Tibial nerve (tissue), 4 donors: ENCODE results near the gene PRRT1B. TPM values are rescaled to one million over a fixed set of nuclear protein-coding genes. Genes with fewer than 3 reads are reported as not detected.

ENCODE experiments used
- DNase-seq, 2 donors: peaks; one replicate each; pipeline ENCODE4 v3.0.0-alpha.2; 2019; ENCODE audit warnings: low spot score in 2 of 2
- H3K27ac ChIP-seq, 4 donors: fragments of 200-600 bp; sonication (generic) in 3 of 4; one replicate each; pipeline ENCODE4 v1.5.1; 2017 to 2019; ENCODE audit warnings: mild to moderate bottlenecking in 1 of 4
- H3K27me3 ChIP-seq, 2 donors: fragments of 200-600 bp; sonication (generic) in 1 of 2; one replicate each; pipeline versions ENCODE4 v1.5.1 to v1.6.0; 2017 to 2019
- H3K36me3 ChIP-seq, 3 donors: fragments of 200-600 bp; sonication (generic); one replicate each; pipeline ENCODE4 v1.5.1; 2018 to 2019
- H3K4me1 ChIP-seq, 4 donors: fragments of 200-600 bp; sonication (generic) in 3 of 4; one replicate each; pipeline ENCODE4 v1.5.1; 2017 to 2019
- H3K4me3 ChIP-seq, 4 donors: fragments of 200-600 bp; sonication (generic) in 3 of 4; one replicate each; pipeline ENCODE4 v1.5.1; 2017 to 2019; ENCODE audit warnings: mild to moderate bottlenecking in 1 of 4, moderate library complexity in 1 of 4
- H3K9me3 ChIP-seq, 4 donors: fragments of 200-600 bp; sonication (generic) in 3 of 4; one replicate each; pipeline ENCODE4 v1.5.1; 2017 to 2019
- CTCF ChIP-seq, 5 experiments: fragments of 200-600 bp in 3 of 5; fragments of 450-650 bp in 2 of 5; sonication (generic) in 3 of 5; IDR thresholded peaks; one replicate each; pipeline ENCODE4 v1.5.1; 2016 to 2019; ENCODE audit warnings: antibody characterized with exemption in 5 of 5, mild to moderate bottlenecking in 3 of 5, moderate library complexity in 2 of 5
- EP300 ChIP-seq, 2 donors: sonication (generic); formaldehyde crosslinking; IDR thresholded peaks; one replicate each; pipeline ENCODE4 v1.6.1; 2017; ENCODE audit warnings: antibody characterized with exemption in 2 of 2, mild to moderate bottlenecking in 1 of 2
- POLR2A ChIP-seq, 2 donors: fragments of 450-650 bp; IDR thresholded peaks; one replicate each; pipeline ENCODE4 v1.6.1; 2017; ENCODE audit warnings: antibody characterized with exemption in 2 of 2, mild to moderate bottlenecking in 2 of 2, moderate library complexity in 2 of 2
- WGBS, 2 donors: methylation state at CpG; one replicate each; pipeline ENCODE4 v1.1.5; 2018; 5-methylcytosine and 5-hydroxymethylcytosine counted together
- total RNA-seq, 4 donors: library from RNA; depleted of rRNA; stranded (reverse); fragments of >200 nt; gene quantifications; one replicate each; pipeline ENCODE4 v1.1.0, GENCODE V29; 2016

PRRT1B gene
- total RNA-seq, 4 donors from 2014 or later, result not detected

DNA sequence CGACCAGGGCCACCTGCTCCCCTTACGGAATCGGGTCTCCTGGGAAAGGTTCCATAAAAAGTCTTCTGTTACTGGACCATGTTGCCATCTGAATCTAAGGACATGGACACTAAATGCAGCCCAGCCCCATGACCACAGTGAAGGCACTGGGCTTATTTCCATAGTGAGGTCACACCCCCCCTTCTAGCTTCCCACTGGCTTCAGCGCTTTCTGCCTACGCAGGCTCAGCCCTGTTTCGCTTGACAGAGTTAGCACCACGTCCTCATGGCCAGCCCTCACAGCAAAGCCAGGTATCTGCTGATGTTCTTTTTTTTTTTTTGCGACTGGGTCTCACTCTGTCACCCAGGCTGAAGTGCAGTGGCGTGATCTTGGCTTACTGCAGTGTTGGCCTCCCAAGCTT lies 28.4 kb upstream of the PRRT1B start:
- Histone ChIP-seq H3K27ac (no peak overlapping the region), H3K27me3 (no peaks in the 10 kb centered on the region), H3K4me3 (no peak overlapping the region), H3K36me3 (peaks cover 6 to 100% (median 27%) of the 10 kb centered on the region in 3 donors), H3K9me3 (no peaks in the 10 kb centered on the region), H3K4me1 (no peaks in the 10 kb centered on the region)
- 91 to 94% methylated on average over 9 of the region's 9 CpGs for WGBS, 2 donors
- TF ChIP-seq CTCF (IDR thresholded peaks at IDR 0.05) (no peak), EP300 (IDR thresholded peaks at IDR 0.05) (no peak), POLR2A (IDR thresholded peaks at IDR 0.05) (no peak)
- no peak for DNase-seq

- no peak for DNase-seq
- no peak overlapping the region for H3K27ac ChIP-seq
- TF ChIP-seq EP300 (IDR thresholded peaks at IDR 0.05) (no peak), CTCF (IDR thresholded peaks at IDR 0.05) (no peak), POLR2A (IDR thresholded peaks at IDR 0.05) (no peak)
Observed at GRCh38 chr9:131517761-131518190, 27.5 kb upstream of the PRRT1B start.

GRCh38 chr9:131518553-131518952 lies 26.8 kb upstream of the PRRT1B start:
- no peak overlapping the region for H3K4me3 ChIP-seq
- H3K27ac ChIP-seq, result no peak overlapping the region
- no peaks in the 10 kb centered on the region for H3K27me3 ChIP-seq
- H3K36me3 ChIP-seq, result peaks cover 4 to 100% (median 22%) of the 10 kb centered on the region in 3 donors
- WGBS, 2 donors, result 96% methylated on average over 20 of the region's 20 CpGs
- TF ChIP-seq EP300 (IDR thresholded peaks at IDR 0.05), result no peak
- TF ChIP-seq POLR2A (IDR thresholded peaks at IDR 0.05), result no peak
- TF ChIP-seq CTCF (IDR thresholded peaks at IDR 0.05), result no peak
- DNase-seq, result no peak
- H3K4me1 ChIP-seq, result no peaks in the 10 kb centered on the region
- H3K9me3 ChIP-seq, result no peaks in the 10 kb centered on the region

More at GRCh38 chr9:131517761-131518190, 27.5 kb upstream of the PRRT1B start:
- H3K4me3 ChIP-seq, result no peak overlapping the region
- H3K36me3 ChIP-seq, result peaks cover 4 to 100% (median 26%) of the 10 kb centered on the region in 3 donors
- whole genome bisulfite sequencing, 2 donors, result 83 to 85% methylated on average over 11 of the region's 11 CpGs
- H3K4me1 ChIP-seq, result no peaks in the 10 kb centered on the region
- no peaks in the 10 kb centered on the region for H3K27me3 ChIP-seq
- no peaks in the 10 kb centered on the region for H3K9me3 ChIP-seq

DNA sequence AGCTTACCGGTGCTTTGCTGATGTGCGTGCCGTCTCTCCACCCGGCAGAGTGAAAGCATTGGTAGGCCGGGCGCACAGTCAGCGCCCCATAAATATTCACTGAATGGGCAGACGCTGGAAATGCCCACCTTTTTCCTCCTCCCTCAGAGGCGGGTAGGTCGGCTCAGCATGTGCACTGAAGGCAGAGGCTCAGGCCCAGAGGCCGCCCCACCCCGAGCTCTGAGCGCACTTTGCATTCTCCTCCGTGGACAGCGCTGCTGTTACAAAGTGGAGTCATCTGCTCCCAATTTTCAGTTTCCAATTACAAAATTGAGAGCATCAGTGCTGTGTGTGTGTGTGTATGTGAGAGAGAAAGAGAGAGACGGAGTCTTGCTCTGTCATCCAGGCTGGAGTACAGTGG lies 24.8 kb upstream of the PRRT1B start:
- Histone ChIP-seq H3K36me3 (peaks cover 8 to 100% (median 22%) of the 10 kb centered on the region in 3 donors), H3K4me1 (no peaks in the 10 kb centered on the region), H3K27me3 (no peaks in the 10 kb centered on the region), H3K4me3 (no peak overlapping the region), H3K9me3 (no peaks in the 10 kb centered on the region), H3K27ac (no peak overlapping the region)
- TF ChIP-seq EP300 (IDR thresholded peaks at IDR 0.05) (no peak), CTCF (IDR thresholded peaks at IDR 0.05) (no peak), POLR2A (IDR thresholded peaks at IDR 0.05) (no peak)
- no peak for DNase-seq
- 81 to 84% methylated on average over 16 of the region's 16 CpGs for WGBS, 2 donors

- no peaks in the 10 kb centered on the region for H3K9me3 ChIP-seq
- H3K4me1 ChIP-seq, result no peaks in the 10 kb centered on the region
- 90 to 95% methylated on average over 10 of the region's 10 CpGs for WGBS, 2 donors
- no peak for TF ChIP-seq EP300 (IDR thresholded peaks at IDR 0.05)
- no peak for TF ChIP-seq CTCF (IDR thresholded peaks at IDR 0.05)
- no peak for TF ChIP-seq POLR2A (IDR thresholded peaks at IDR 0.05)
- DNase-seq, result no peak
- H3K4me3 ChIP-seq, result no peak overlapping the region
- peaks cover 8 to 100% (median 22%) of the 10 kb centered on the region in 3 donors for H3K36me3 ChIP-seq
- H3K27ac ChIP-seq, result no peak overlapping the region
- no peaks in the 10 kb centered on the region for H3K27me3 ChIP-seq
Observed at GRCh38 chr9:131521203-131521602, 24.1 kb upstream of the PRRT1B start.
